ENCODE data around the gene ZBBX.

DNA sequence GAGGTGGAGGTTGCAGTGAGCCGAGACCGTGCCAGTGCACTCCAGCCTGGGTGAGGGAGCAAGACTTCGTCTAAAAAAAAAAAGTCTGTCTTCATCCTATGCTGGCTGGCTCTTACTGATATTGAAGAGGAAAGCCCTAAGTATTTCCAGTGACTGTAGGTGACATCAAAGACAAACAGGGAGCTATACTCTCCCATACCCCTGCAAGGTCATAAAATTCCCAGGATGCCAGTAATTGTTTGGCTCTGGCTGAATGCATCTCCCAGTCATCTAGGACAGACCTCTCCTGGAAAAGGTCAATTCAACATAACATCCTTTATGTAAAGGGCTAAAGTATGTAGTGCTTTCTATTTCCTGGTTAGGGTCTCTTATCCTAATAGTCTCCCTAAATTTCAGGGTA is 8.0 kb downstream of the ZBBX start:
- TF ChIP-seq CTCF (conservative IDR thresholded peaks at IDR 0.05; ENCODE audit: low read depth, low read length) = no peak
- TF ChIP-seq EZH2 (IDR thresholded peaks at IDR 0.05; ENCODE audit: low read length, unreplicated experiment) = no peak
- no peak for TF ChIP-seq EZH2phosphoT487 (IDR thresholded peaks at IDR 0.05; ENCODE audit: borderline replicate concordance, low read length)

Measured in PC-3 (cell line).